G401 (cell line): ENCODE measurements around the gene HMCN2. TPM values are rescaled to one million over a fixed set of nuclear protein-coding genes. Genes with fewer than 3 reads are reported as not detected.

Experiments used
- DNase-seq: peaks from one replicate; pipeline ENCODE4 v3.0.0-alpha.2; 2015; ENCODE audit warnings: low spot score
- in situ Hi-C: cut with HindIII; loops from 2 replicates; pipeline ENCODE4 v1.10.0; 2016; ENCODE audit warnings: low sequenced_read_pairs, mixed read lengths
- total RNA-seq: library from RNA; depleted of rRNA; stranded (reverse); fragments of >200 nt; shearing (Covaris generic); gene quantifications from 2 replicates; pipeline ENCODE4 v1.2.3, GENCODE V29; 2014

HMCN2 gene
- total RNA-seq, 1 experiment from 2014 or later: 0.07 TPM

GRCh38 chr9:130371196-130371966, 105.8 kb downstream of the HMCN2 start:
- DNase-seq: no peak
- in situ Hi-C loops: no loop called here

- no peak for DNase-seq
- in situ Hi-C loops: no loop called here
These were observed 106.5 kb downstream of the HMCN2 start for GRCh38 chr9:130372057-130372456.

- in situ Hi-C loops: no loop called here
- no peak for DNase-seq
These were observed 108.2 kb downstream of the HMCN2 start for GRCh38 chr9:130373679-130374325.

GRCh38 chr9:130377612-130378011, 112.1 kb downstream of the HMCN2 start:
- no peak for DNase-seq
- in situ Hi-C loops: no loop called here

GRCh38 chr9:130378875-130379648, 113.5 kb downstream of the HMCN2 start:
- in situ Hi-C loops: no loop called here
- no peak for DNase-seq

GRCh38 chr9:130379649-130379970, 114.0 kb downstream of the HMCN2 start:
- in situ Hi-C loops: no loop called here
- DNase-seq: no peak

- DNase-seq: no peak
- in situ Hi-C loops: no loop called here
These were observed 115.4 kb downstream of the HMCN2 start for GRCh38 chr9:130380920-130381469.

- in situ Hi-C loops: no loop called here
- no peak for DNase-seq
These were observed 116.1 kb downstream of the HMCN2 start for GRCh38 chr9:130381660-130382059.

- in situ Hi-C loops: no loop called here
- DNase-seq: no peak
These were observed 116.5 kb downstream of the HMCN2 start for GRCh38 chr9:130382096-130382495.

GRCh38 chr9:130382636-130383349, 117.2 kb downstream of the HMCN2 start:
- DNase-seq: no peak
- in situ Hi-C loops: no loop called here

GRCh38 chr9:130383350-130383715, 117.8 kb downstream of the HMCN2 start:
- no peak for DNase-seq
- in situ Hi-C loops: no loop called here

GRCh38 chr9:130383979-130384676, 118.6 kb downstream of the HMCN2 start:
- in situ Hi-C loops: no loop called here
- DNase-seq: no peak

- in situ Hi-C loops: no loop called here
- DNase-seq: no peak
These were observed 119.7 kb downstream of the HMCN2 start for GRCh38 chr9:130385257-130385656.

- in situ Hi-C loops: no loop called here
- no peak for DNase-seq
These were observed 121.8 kb downstream of the HMCN2 start for GRCh38 chr9:130387398-130387797.

GRCh38 chr9:130387905-130388304, 122.3 kb downstream of the HMCN2 start:
- in situ Hi-C loops: no loop called here
- no peak for DNase-seq

GRCh38 chr9:130390390-130390789, 124.8 kb downstream of the HMCN2 start:
- DNase-seq: no peak
- in situ Hi-C loops: no loop called here

- DNase-seq: no peak
- in situ Hi-C loops: no loop called here
These were observed 125.4 kb downstream of the HMCN2 start for GRCh38 chr9:130390986-130391385.

- in situ Hi-C loops: no loop called here
- DNase-seq: no peak
These were observed 126.3 kb downstream of the HMCN2 start for GRCh38 chr9:130391866-130392265.

GRCh38 chr9:130393681-130394071, 128.1 kb downstream of the HMCN2 start:
- no peak for DNase-seq
- in situ Hi-C loops: no loop called here
